Small intestine (tissue), 7 donors: ENCODE results near the gene LARGE1. TPM values are rescaled to one million over a fixed set of nuclear protein-coding genes. Genes with fewer than 3 reads are reported as not detected.

Experiments
- DNase-seq, 2 donors: peaks; one replicate each; pipeline versions ENCODE4 v3.0.0 to v3.0.0-alpha.2; 2013
- FAIRE-seq: peaks from 2 replicates; lab custom pipeline; 2012; peaks lifted over from hg19 to GRCh38; lab: Jason Lieb, UNC
- H3K27ac ChIP-seq, 3 donors: one replicate each; pipeline ENCODE4 v1.5.1; 2013; ENCODE audit warnings: low read length in 2 of 3, mild to moderate bottlenecking in 2 of 3, control low read depth in 1 of 3, inconsistent platforms in 1 of 3, low read depth in 1 of 3, moderate library complexity in 1 of 3
- H3K27me3 ChIP-seq, 3 donors: one replicate each; pipeline ENCODE4 v1.6.1; 2013; ENCODE audit warnings: low read length in 3 of 3, inconsistent platforms in 1 of 3; ENCODE audit not compliant: control insufficient read depth in 3 of 3, insufficient read depth in 3 of 3
- H3K36me3 ChIP-seq, 3 donors: one replicate each; pipeline ENCODE4 v1.6.1; 2013; ENCODE audit warnings: low read length in 3 of 3, inconsistent platforms in 1 of 3, low read depth in 1 of 3, mild to moderate bottlenecking in 1 of 3, moderate library complexity in 1 of 3; ENCODE audit not compliant: control insufficient read depth in 3 of 3, insufficient read depth in 2 of 3
- H3K4me1 ChIP-seq, 3 donors: one replicate each; pipeline ENCODE4 v1.6.1; 2013; ENCODE audit warnings: low read length in 2 of 3, inconsistent platforms in 1 of 3, low read depth in 1 of 3, mild to moderate bottlenecking in 1 of 3, moderate library complexity in 1 of 3; ENCODE audit not compliant: control insufficient read depth in 3 of 3, insufficient read depth in 2 of 3
- H3K4me3 ChIP-seq, 3 donors: one replicate each; pipeline ENCODE4 v1.5.1; 2013; ENCODE audit warnings: low read length in 3 of 3, control low read depth in 1 of 3, inconsistent platforms in 1 of 3, low read depth in 1 of 3, mild to moderate bottlenecking in 1 of 3, moderate library complexity in 1 of 3
- H3K9me3 ChIP-seq, 2 donors: one replicate each; pipeline ENCODE4 v1.6.1; 2013; ENCODE audit warnings: low read depth in 1 of 2, low read length in 1 of 2; ENCODE audit not compliant: control insufficient read depth in 2 of 2, insufficient read depth in 1 of 2
- WGBS, 3 donors: extraction: QIAGEN DNeasy Blood & Tissue Kit; methylation state at CpG; one replicate each; pipeline ENCODE4 v1.1.7; 2013; 5-methylcytosine and 5-hydroxymethylcytosine counted together
- polyA plus RNA-seq, 4 donors: library from polyadenylated mRNA; stranded (reverse) in 3 of 4; unstranded in 1 of 4; fragments of 200-250 nt in 3 of 4; fragments of 120-200 nt in 1 of 4; gene quantifications; one replicate each; pipeline versions ENCODE4 v1.2.1 to v1.2.3, GENCODE V29; 2013
- donor health status: healthy with polysubstance abuse.
- donor health status: control.
- donor health status: control.
- donor health status: Bipolar disorder and iron deficiency.
- donor health status: healthy.

The LARGE1 gene
- polyA plus RNA-seq, 4 donors, result 5.1 to 18.8 (median 8.0) TPM

GRCh38 chr22:33227791-33228190 is 692.5 kb downstream of the LARGE1 start:
- no peak overlapping the region for H3K4me3 ChIP-seq
- FAIRE-seq (no peak), DNase-seq (no peak)
- H3K27me3 ChIP-seq, result no peaks in the 10 kb centered on the region
- H3K27ac ChIP-seq, result no peak overlapping the region
- peaks cover 0 to 14% of the 10 kb centered on the region in 2 donors for H3K9me3 ChIP-seq
- H3K36me3 ChIP-seq, result no peaks in the 10 kb centered on the region
- no peaks in the 10 kb centered on the region for H3K4me1 ChIP-seq

- H3K9me3 ChIP-seq, result peaks cover 0 to 8% of the 10 kb centered on the region in 2 donors
- no peak for DNase-seq
- H3K4me3 ChIP-seq, result no peak overlapping the region
- H3K4me1 ChIP-seq, result no peaks in the 10 kb centered on the region
- no peaks in the 10 kb centered on the region for H3K36me3 ChIP-seq
- FAIRE-seq, result no peak
- no peak overlapping the region for H3K27ac ChIP-seq
- no peaks in the 10 kb centered on the region for H3K27me3 ChIP-seq
- 71 to 88% (median 87%) methylated on average over 4 of the region's 4 CpGs for WGBS, 3 donors
Measured at GRCh38 chr22:33224841-33225240, 695.4 kb downstream of the LARGE1 start.
